GM18519 (cell line): ENCODE data around the gene CARHSP1.
A peak's percentile ranks its signal among the peaks of the same experiment; 100 is the strongest.
"Not testable (repeated sequence)": the region's sequence is repeated elsewhere in the genome, so short reads cannot be mapped to it uniquely, and the experiment has no call there.

Experiments used
- ATAC-seq: cut with Tn5 transposase; IDR thresholded peaks from one replicate; pipeline ENCODE4 v1.9.1; 2021; ENCODE audit warnings: mild to moderate bottlenecking, moderate library complexity; ENCODE audit not compliant: unreplicated experiment, low FRiP score

The CARHSP1 gene

GRCh38 chr16:8836797-8837196 lies 32.0 kb downstream of the CARHSP1 start:
- ATAC-seq, result not testable (repeated sequence)

GRCh38 chr16:8832717-8833105 lies 36.1 kb downstream of the CARHSP1 start:
- no peak for ATAC-seq

- ATAC-seq, result no peak
Observed at GRCh38 chr16:8831871-8832716, 36.7 kb downstream of the CARHSP1 start.

- no peak for ATAC-seq
Observed at GRCh38 chr16:8831450-8831849, 37.4 kb downstream of the CARHSP1 start.

- no peak for ATAC-seq
Observed at GRCh38 chr16:8828541-8829165, 40.2 kb downstream of the CARHSP1 start.

- ATAC-seq, result no peak
Observed at GRCh38 chr16:8826278-8826879, 42.4 kb downstream of the CARHSP1 start.

GRCh38 chr16:8822403-8822802 lies 46.4 kb downstream of the CARHSP1 start:
- no peak for ATAC-seq

GRCh38 chr16:8819411-8820034 lies 49.3 kb downstream of the CARHSP1 start:
- ATAC-seq, result no peak

- peak; percentile 63 for ATAC-seq
Observed at GRCh38 chr16:8818504-8819270, 50.1 kb downstream of the CARHSP1 start.

GRCh38 chr16:8816967-8817655 lies 51.7 kb downstream of the CARHSP1 start:
- no peak for ATAC-seq

- ATAC-seq, result no peak
Observed at GRCh38 chr16:8814095-8814806, 54.6 kb downstream of the CARHSP1 start.

GRCh38 chr16:8812162-8812843 lies 56.5 kb downstream of the CARHSP1 start:
- ATAC-seq, result no peak

- ATAC-seq, result no peak
Observed at GRCh38 chr16:8808613-8809353, 60.0 kb downstream of the CARHSP1 start.

GRCh38 chr16:8808009-8808408 lies 60.8 kb downstream of the CARHSP1 start:
- ATAC-seq, result no peak

GRCh38 chr16:8807189-8807588 lies 61.6 kb downstream of the CARHSP1 start:
- no peak for ATAC-seq

GRCh38 chr16:8806272-8806983 lies 62.4 kb downstream of the CARHSP1 start:
- no peak for ATAC-seq

- no peak for ATAC-seq
Observed at GRCh38 chr16:8804313-8804712, 64.5 kb downstream of the CARHSP1 start.
